Right lobe of liver (tissue), 6 donors: ENCODE data around the gene RAD9A. TPM values are rescaled to one million over a fixed set of nuclear protein-coding genes. Genes with fewer than 3 reads are reported as not detected.

Experiments
- ATAC-seq, 4 donors: fragments of 200-7000 bp; cut with Tn5 transposase; one replicate each; pipeline ENCODE4 v1.9.1; 2020; ENCODE audit warnings: mild to moderate bottlenecking in 4 of 4, moderate library complexity in 4 of 4
- DNase-seq, 3 donors: peaks; one replicate each; pipeline ENCODE4 v3.0.0-alpha.2; 2020
- H3K27ac ChIP-seq, 3 donors: fragments of 200-600 bp; one replicate each; pipeline ENCODE4 v1.8.0; 2022
- H3K27me3 ChIP-seq, 2 donors: fragments of 200-600 bp; one replicate each; pipeline ENCODE4 v1.8.0; 2022
- H3K36me3 ChIP-seq, 4 donors: fragments of 200-600 bp; sonication (generic) in 1 of 4; one replicate each; pipeline versions ENCODE4 v1.5.1 to v1.8.0; 2017 to 2022; ENCODE audit warnings: control low read depth in 1 of 4
- H3K4me1 ChIP-seq, 4 donors: fragments of 200-600 bp; sonication (generic) in 1 of 4; one replicate each; pipeline versions ENCODE4 v1.5.1 to v1.8.0; 2017 to 2022; ENCODE audit warnings: control low read depth in 1 of 4
- H3K4me3 ChIP-seq, 3 donors: fragments of 200-600 bp; one replicate each; pipeline ENCODE4 v1.8.0; 2022
- H3K9me3 ChIP-seq, 4 donors: fragments of 200-600 bp; sonication (generic) in 1 of 4; one replicate each; pipeline versions ENCODE4 v1.5.1 to v1.8.0; 2017 to 2022; ENCODE audit warnings: control low read depth in 1 of 4
- CTCF ChIP-seq, 4 donors: fragments of 200-600 bp in 3 of 4; fragments of 450-650 bp in 1 of 4; IDR thresholded peaks; one replicate each; pipeline versions ENCODE4 v1.5.1 to v1.8.0; 2016 to 2022; ENCODE audit warnings: antibody characterized with exemption in 4 of 4, mild to moderate bottlenecking in 2 of 4
- POLR2A ChIP-seq: fragments of 450-650 bp; IDR thresholded peaks from one replicate; pipeline ENCODE4 v1.6.1; 2017; ENCODE audit warnings: antibody characterized with exemption, mild to moderate bottlenecking
- WGBS: methylation state at CpG from one replicate; pipeline ENCODE4 v1.1.6; 2018; ENCODE audit warnings: low coverage, low lambda C conversion rate; ENCODE audit not compliant: insufficient coverage; ENCODE audit errors: missing lambda C conversion rate; 5-methylcytosine and 5-hydroxymethylcytosine counted together
- intact Hi-C, 2 donors: fragments of 100-400 bp; cut with DNase I; formaldehyde crosslinking; loops; one replicate each; pipeline versions ENCODE4 v1.11.2 to v1.14.1; 2022
- total RNA-seq, 6 experiments: library from RNA; depleted of rRNA in 2 of 6; stranded (reverse); fragments of >200 nt in 2 of 6; fragmentation: NEBNext Ultra II Directional in 3 of 6; extraction: Animal tissue kit (Norgen Biotek cat#: 25700) in 3 of 6; gene quantifications; one replicate each; pipeline versions ENCODE4 v1.1.0 to v1.2.4, GENCODE V29; 2016 to 2023
- donor health status: DM: no; HTN: yes; CAD: no.
- donor health status: DM: no; HTN: no; CAD: no.
- donor health status: DM: no; HTN: no; CAD: no.
- donor health status: DM: no; HTN: yes; CAD: no.
- donor health status: DM: no; HTN: yes; CAD: no.

The RAD9A gene
- total RNA-seq, 6 experiments from 2014 or later, result 5.3 to 13.2 (median 6.2) TPM

DNA sequence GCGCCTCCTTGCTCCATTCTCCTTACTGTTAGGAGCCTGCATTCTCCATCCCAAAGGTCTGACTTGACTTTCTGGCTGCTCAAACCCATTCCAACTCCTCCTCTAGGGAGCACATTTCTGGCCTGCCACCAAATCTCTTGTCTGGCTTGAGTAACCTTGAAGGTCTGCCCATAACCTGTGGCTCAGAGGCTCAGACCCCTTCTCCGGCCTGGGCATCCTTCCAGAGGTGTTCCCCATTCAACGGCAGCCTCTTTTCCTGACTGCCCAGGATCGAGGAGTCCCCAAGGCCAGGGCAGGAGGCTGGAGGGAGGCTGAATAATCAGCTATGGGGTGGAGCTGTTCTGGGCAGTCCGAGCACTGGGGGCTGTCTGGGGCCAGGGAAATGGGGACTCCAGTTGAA lies 2.2 kb downstream of the RAD9A start:
- Histone ChIP-seq H3K9me3 (no peaks in the 10 kb centered on the region), H3K36me3 (peaks cover 3 to 24% (median 14%) of the 10 kb centered on the region in 4 donors), H3K27ac (no peak overlapping the region), H3K4me1 (peaks cover 0 to 12% (median 0%) of the 10 kb centered on the region in 4 donors), H3K4me3 (no peak overlapping the region), H3K27me3 (no peaks in the 10 kb centered on the region)
- WGBS, result 69% methylated on average over 4 of the region's 5 CpGs
- ATAC-seq (no peak), DNase-seq (no peak)
- TF ChIP-seq CTCF (IDR thresholded peaks at IDR 0.05) (no peak), POLR2A (no peak)
- intact Hi-C loops, result loop anchor here (5.0 to 10.0 kb wide), 2 partner anchors 111 to 113 kb away; partner anchors contain the start of genes CDK2AP2 (in 2 of the 2) and PITPNM1 (in 2 of the 2)

- H3K27ac ChIP-seq, result no peak overlapping the region
- intact Hi-C loops, result loop anchor here in 1 of 2 donors (10.0 kb wide), 1 partner anchor 109 kb away; the partner anchor contains the start of genes CDK2AP2 and PITPNM1
- no peak for TF ChIP-seq POLR2A
- TF ChIP-seq CTCF (IDR thresholded peaks at IDR 0.05), result no peak
- H3K9me3 ChIP-seq, result no peaks in the 10 kb centered on the region
- H3K36me3 ChIP-seq, result peaks cover 3 to 37% (median 17%) of the 10 kb centered on the region in 4 donors
- DNase-seq (no peak), ATAC-seq (no peak)
- H3K4me3 ChIP-seq, result no peak overlapping the region
- WGBS, result 50% methylated on average over 2 of the region's 19 CpGs
- peaks cover 0 to 20% (median 4%) of the 10 kb centered on the region in 4 donors for H3K4me1 ChIP-seq
- H3K27me3 ChIP-seq, result no peaks in the 10 kb centered on the region
Observed at GRCh38 chr11:67395555-67396258, 3.9 kb downstream of the RAD9A start.

GRCh38 chr11:67396259-67396581 lies 4.4 kb downstream of the RAD9A start:
- H3K27me3 ChIP-seq, result no peaks in the 10 kb centered on the region
- no peak overlapping the region for H3K27ac ChIP-seq
- no peak for ATAC-seq
- H3K4me1 ChIP-seq, result peaks cover 0 to 19% (median 5%) of the 10 kb centered on the region in 4 donors
- intact Hi-C loops, result loop anchor here in 1 of 2 donors (10.0 kb wide), 1 partner anchor 109 kb away; the partner anchor contains the start of genes CDK2AP2 and PITPNM1
- peaks cover 3 to 37% (median 17%) of the 10 kb centered on the region in 4 donors for H3K36me3 ChIP-seq
- no peak overlapping the region for H3K4me3 ChIP-seq
- DNase-seq, result no peak
- 96% methylated on average over 4 of the region's 7 CpGs for WGBS
- TF ChIP-seq CTCF (IDR thresholded peaks at IDR 0.05), result no peak
- no peak for TF ChIP-seq POLR2A
- no peaks in the 10 kb centered on the region for H3K9me3 ChIP-seq

- Histone ChIP-seq H3K27me3 (no peaks in the 10 kb centered on the region), H3K4me3 (no peak overlapping the region), H3K36me3 (peaks cover 3 to 37% (median 17%) of the 10 kb centered on the region in 4 donors), H3K4me1 (peaks cover 0 to 18% (median 5%) of the 10 kb centered on the region in 4 donors), H3K9me3 (no peaks in the 10 kb centered on the region), H3K27ac (no peak overlapping the region)
- no peak for DNase-seq
- intact Hi-C loops, result loop anchor here in 1 of 2 donors (10.0 kb wide), 1 partner anchor 108 kb away; the partner anchor contains the start of genes CDK2AP2 and PITPNM1
- TF ChIP-seq POLR2A, result no peak
- no peak for TF ChIP-seq CTCF (IDR thresholded peaks at IDR 0.05)
- 53% methylated on average over 8 of the region's 13 CpGs for WGBS
- ATAC-seq, result no peak
Observed at GRCh38 chr11:67396587-67397389, 5.0 kb downstream of the RAD9A start.
